ENCODE results near the gene FARP2. TPM values are rescaled to one million over a fixed set of nuclear protein-coding genes. Genes with fewer than 3 reads are reported as not detected.

Gene FARP2
- total and polyA plus RNA-seq, 2 experiments from 2014 or later, result 16.0 to 22.6 TPM

DNA sequence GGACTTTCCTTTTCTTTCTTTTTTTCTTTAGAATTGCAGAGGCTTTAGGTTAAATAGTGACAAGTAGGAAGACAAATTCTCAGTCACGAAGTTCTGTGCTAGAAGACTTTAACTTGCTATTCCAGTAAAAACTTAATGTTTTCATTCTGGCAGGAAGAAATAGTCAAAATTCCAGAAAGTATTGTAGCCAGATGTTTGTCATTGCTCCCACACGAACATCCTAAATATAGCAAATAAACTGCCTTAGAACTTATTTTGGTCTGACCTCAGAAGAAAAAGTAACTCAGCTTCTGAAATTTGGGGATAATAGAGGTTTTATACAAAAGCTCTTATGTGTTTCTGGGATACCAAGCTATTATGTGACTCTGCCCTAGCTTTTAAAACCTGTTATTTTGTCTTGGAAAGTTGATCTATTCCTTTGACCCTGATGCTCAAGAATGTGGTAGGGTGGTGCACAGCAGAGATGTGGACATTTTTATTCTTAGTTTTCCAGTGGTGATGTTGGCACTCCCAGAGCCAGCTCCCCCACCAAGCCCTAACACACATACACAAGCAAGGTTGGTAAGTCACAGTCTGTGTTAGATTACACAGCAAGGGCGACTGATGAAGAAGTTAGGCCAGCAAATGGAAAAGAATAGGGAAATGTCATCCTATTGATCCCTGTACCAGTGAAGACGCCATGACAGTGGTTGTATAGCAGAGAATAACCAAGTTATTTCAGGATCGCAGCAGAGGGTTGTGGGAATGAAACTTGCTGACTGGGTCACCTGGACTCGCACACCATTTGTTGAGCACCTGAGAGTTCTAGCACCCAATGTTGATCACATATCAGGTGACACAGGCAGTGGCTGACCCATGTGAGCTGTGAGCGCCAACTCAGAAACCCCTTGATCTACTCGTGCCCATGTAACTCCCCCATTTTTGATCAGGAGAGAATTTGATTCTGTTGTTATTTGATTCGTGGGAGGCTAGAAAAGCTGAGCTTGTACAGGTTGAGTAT, 23.7 kb downstream of the FARP2 start:
- Histone ChIP-seq H3K4me1 (ENCODE audit: insufficient read depth) (no peaks in the 10 kb centered on the region), H3K27ac (ENCODE audit: low read depth) (no peak overlapping the region)
- H3K27me3 Mint-ChIP-seq (ENCODE audit: insufficient read depth, low read depth, poor library complexity), result peaks cover 5% of the 10 kb centered on the region

DNA sequence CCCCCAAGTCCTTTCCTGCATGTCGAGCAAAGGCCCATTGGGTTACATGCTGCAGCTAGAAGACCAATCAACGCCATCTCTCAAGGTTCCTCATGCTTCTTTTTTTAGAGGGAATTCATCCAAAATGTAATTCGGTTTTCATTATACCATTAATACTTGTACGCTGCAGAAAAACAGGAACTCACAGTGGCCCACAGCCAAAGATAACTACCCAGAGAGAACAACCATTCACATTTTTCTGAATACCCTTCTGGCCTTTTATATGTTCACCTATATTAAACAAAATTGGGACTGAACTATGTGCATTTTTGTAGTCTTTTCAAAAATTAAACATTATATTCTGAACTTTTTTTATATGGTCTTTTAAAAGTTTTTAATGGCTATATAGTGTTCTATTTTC, 25.8 kb downstream of the FARP2 start:
- Histone ChIP-seq H3K27ac (ENCODE audit: low read depth) (no peak overlapping the region), H3K9me2 (ENCODE audit: insufficient read depth) (no peaks in the 10 kb centered on the region), H3F3A (replicated peaks; ENCODE audit: low read depth) (no peaks in the 10 kb centered on the region), H3K27me3 (ENCODE audit: insufficient read depth) (no peaks in the 10 kb centered on the region), H3K4me3 (no peak overlapping the region), H2AFZ (no peak overlapping the region), H3K36me3 (ENCODE audit: insufficient read depth) (no peaks in the 10 kb centered on the region), H4K20me1 (replicated peaks; ENCODE audit: insufficient read depth) (peaks cover 8% of the 10 kb centered on the region), H3K4me2 (no peak overlapping the region), H3K79me2 (replicated peaks; ENCODE audit: insufficient read depth) (peaks cover 12% of the 10 kb centered on the region), H3K4me1 (ENCODE audit: insufficient read depth) (no peaks in the 10 kb centered on the region)
- H3K27me3 Mint-ChIP-seq (ENCODE audit: insufficient read depth, low read depth, poor library complexity), result peaks cover 2% of the 10 kb centered on the region
- H3K9me3 Mint-ChIP-seq, result no peaks in the 10 kb centered on the region
- peaks cover 12% of the 10 kb centered on the region for H3K36me3 Mint-ChIP-seq (ENCODE audit: low read depth)
- ATAC-seq (no peak), DNase-seq (ENCODE audit: low spot score) (no peak)
- H3K4me3 Mint-ChIP-seq, result no peak overlapping the region
- H3K27ac Mint-ChIP-seq, result no peak overlapping the region
- H3K4me1 Mint-ChIP-seq, result no peaks in the 10 kb centered on the region; the same call in 2 of the 3 replicates
- TF ChIP-seq NANOG (IDR thresholded peaks at IDR 0.05; ENCODE audit: borderline replicate concordance), result no peak
- TF ChIP-seq CREB1 (CRISPR knock-in tag; IDR thresholded peaks at IDR 0.05; ENCODE audit: low read depth), result no peak
- TF ChIP-seq, protein P1, sequence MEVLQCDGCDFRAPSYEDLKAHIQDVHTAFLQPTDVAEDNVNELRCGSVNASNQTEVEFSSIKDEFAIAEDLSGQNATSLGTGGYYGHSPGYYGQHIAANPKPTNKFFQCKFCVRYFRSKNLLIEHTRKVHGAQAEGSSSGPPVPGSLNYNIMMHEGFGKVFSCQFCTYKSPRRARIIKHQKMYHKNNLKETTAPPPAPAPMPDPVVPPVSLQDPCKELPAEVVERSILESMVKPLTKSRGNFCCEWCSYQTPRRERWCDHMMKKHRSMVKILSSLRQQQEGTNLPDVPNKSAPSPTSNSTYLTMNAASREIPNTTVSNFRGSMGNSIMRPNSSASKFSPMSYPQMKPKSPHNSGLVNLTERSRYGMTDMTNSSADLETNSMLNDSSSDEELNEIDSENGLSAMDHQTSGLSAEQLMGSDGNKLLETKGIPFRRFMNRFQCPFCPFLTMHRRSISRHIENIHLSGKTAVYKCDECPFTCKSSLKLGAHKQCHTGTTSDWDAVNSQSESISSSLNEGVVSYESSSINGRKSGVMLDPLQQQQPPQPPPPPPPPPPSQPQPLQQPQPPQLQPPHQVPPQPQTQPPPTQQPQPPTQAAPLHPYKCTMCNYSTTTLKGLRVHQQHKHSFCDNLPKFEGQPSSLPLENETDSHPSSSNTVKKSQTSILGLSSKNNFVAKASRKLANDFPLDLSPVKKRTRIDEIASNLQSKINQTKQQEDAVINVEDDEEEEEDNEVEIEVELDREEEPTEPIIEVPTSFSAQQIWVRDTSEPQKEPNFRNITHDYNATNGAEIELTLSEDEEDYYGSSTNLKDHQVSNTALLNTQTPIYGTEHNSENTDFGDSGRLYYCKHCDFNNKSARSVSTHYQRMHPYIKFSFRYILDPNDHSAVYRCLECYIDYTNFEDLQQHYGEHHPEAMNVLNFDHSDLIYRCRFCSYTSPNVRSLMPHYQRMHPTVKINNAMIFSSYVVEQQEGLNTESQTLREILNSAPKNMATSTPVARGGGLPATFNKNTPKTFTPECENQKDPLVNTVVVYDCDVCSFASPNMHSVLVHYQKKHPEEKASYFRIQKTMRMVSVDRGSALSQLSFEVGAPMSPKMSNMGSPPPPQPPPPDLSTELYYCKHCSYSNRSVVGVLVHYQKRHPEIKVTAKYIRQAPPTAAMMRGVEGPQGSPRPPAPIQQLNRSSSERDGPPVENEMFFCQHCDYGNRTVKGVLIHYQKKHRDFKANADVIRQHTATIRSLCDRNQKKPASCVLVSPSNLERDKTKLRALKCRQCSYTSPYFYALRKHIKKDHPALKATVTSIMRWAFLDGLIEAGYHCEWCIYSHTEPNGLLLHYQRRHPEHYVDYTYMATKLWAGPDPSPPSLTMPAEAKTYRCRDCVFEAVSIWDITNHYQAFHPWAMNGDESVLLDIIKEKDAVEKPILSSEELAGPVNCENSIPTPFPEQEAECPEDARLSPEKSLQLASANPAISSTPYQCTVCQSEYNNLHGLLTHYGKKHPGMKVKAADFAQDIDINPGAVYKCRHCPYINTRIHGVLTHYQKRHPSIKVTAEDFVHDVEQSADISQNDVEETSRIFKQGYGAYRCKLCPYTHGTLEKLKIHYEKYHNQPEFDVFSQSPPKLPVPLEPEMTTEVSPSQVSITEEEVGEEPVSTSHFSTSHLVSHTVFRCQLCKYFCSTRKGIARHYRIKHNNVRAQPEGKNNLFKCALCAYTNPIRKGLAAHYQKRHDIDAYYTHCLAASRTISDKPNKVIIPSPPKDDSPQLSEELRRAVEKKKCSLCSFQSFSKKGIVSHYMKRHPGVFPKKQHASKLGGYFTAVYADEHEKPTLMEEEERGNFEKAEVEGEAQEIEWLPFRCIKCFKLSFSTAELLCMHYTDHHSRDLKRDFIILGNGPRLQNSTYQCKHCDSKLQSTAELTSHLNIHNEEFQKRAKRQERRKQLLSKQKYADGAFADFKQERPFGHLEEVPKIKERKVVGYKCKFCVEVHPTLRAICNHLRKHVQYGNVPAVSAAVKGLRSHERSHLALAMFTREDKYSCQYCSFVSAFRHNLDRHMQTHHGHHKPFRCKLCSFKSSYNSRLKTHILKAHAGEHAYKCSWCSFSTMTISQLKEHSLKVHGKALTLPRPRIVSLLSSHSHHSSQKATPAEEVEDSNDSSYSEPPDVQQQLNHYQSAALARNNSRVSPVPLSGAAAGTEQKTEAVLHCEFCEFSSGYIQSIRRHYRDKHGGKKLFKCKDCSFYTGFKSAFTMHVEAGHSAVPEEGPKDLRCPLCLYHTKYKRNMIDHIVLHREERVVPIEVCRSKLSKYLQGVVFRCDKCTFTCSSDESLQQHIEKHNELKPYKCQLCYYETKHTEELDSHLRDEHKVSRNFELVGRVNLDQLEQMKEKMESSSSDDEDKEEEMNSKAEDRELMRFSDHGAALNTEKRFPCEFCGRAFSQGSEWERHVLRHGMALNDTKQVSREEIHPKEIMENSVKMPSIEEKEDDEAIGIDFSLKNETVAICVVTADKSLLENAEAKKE (CRISPR knock-in tag; IDR thresholded peaks at IDR 0.05), result no peak
- TF ChIP-seq STAT1 (IDR thresholded peaks at IDR 0.05; ENCODE audit: unreplicated experiment), result no peak
- TF ChIP-seq, protein P2, sequence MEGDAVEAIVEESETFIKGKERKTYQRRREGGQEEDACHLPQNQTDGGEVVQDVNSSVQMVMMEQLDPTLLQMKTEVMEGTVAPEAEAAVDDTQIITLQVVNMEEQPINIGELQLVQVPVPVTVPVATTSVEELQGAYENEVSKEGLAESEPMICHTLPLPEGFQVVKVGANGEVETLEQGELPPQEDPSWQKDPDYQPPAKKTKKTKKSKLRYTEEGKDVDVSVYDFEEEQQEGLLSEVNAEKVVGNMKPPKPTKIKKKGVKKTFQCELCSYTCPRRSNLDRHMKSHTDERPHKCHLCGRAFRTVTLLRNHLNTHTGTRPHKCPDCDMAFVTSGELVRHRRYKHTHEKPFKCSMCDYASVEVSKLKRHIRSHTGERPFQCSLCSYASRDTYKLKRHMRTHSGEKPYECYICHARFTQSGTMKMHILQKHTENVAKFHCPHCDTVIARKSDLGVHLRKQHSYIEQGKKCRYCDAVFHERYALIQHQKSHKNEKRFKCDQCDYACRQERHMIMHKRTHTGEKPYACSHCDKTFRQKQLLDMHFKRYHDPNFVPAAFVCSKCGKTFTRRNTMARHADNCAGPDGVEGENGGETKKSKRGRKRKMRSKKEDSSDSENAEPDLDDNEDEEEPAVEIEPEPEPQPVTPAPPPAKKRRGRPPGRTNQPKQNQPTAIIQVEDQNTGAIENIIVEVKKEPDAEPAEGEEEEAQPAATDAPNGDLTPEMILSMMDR (conservative IDR thresholded peaks at IDR 0.05; ENCODE audit: low read depth in 2 of 2), result no peak
- no peak for TF ChIP-seq EZH2phosphoT487 (IDR thresholded peaks at IDR 0.05; ENCODE audit: unreplicated experiment)
- TF ChIP-seq, protein P3, sequence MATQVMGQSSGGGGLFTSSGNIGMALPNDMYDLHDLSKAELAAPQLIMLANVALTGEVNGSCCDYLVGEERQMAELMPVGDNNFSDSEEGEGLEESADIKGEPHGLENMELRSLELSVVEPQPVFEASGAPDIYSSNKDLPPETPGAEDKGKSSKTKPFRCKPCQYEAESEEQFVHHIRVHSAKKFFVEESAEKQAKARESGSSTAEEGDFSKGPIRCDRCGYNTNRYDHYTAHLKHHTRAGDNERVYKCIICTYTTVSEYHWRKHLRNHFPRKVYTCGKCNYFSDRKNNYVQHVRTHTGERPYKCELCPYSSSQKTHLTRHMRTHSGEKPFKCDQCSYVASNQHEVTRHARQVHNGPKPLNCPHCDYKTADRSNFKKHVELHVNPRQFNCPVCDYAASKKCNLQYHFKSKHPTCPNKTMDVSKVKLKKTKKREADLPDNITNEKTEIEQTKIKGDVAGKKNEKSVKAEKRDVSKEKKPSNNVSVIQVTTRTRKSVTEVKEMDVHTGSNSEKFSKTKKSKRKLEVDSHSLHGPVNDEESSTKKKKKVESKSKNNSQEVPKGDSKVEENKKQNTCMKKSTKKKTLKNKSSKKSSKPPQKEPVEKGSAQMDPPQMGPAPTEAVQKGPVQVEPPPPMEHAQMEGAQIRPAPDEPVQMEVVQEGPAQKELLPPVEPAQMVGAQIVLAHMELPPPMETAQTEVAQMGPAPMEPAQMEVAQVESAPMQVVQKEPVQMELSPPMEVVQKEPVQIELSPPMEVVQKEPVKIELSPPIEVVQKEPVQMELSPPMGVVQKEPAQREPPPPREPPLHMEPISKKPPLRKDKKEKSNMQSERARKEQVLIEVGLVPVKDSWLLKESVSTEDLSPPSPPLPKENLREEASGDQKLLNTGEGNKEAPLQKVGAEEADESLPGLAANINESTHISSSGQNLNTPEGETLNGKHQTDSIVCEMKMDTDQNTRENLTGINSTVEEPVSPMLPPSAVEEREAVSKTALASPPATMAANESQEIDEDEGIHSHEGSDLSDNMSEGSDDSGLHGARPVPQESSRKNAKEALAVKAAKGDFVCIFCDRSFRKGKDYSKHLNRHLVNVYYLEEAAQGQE (IDR thresholded peaks at IDR 0.05; ENCODE audit: unreplicated experiment), result no peak
- no peak for TF ChIP-seq POLR2AphosphoS5 (IDR thresholded peaks at IDR 0.05; ENCODE audit: low read depth)

More for the DNA sequence above, 23.7 kb downstream of the FARP2 start:
- H3K36me3 Mint-ChIP-seq (ENCODE audit: low read depth), result peaks cover 16% of the 10 kb centered on the region
- TF ChIP-seq CREB1 (CRISPR knock-in tag; IDR thresholded peaks at IDR 0.05; ENCODE audit: low read depth) (no peak), ZNF331 (CRISPR knock-in tag; IDR thresholded peaks at IDR 0.05; ENCODE audit: low read depth) (no peak), EZH2phosphoT487 (IDR thresholded peaks at IDR 0.05; ENCODE audit: unreplicated experiment) (no peak)
- Histone ChIP-seq H4K20me1 (replicated peaks; ENCODE audit: insufficient read depth) (peaks cover 20% of the 10 kb centered on the region), H3K4me2 (no peak overlapping the region), H3K27me3 (ENCODE audit: insufficient read depth) (no peaks in the 10 kb centered on the region), H3K79me2 (replicated peaks; ENCODE audit: insufficient read depth) (peaks cover 12% of the 10 kb centered on the region), H3F3A (replicated peaks; ENCODE audit: low read depth) (no peaks in the 10 kb centered on the region), H3K36me3 (ENCODE audit: insufficient read depth) (no peaks in the 10 kb centered on the region), H3K9me2 (ENCODE audit: insufficient read depth) (no peaks in the 10 kb centered on the region), H3K4me3 (no peak overlapping the region), H2AFZ (no peak overlapping the region)
- H3K27ac Mint-ChIP-seq, result no peak overlapping the region
- ATAC-seq (no peak), DNase-seq (ENCODE audit: low spot score) (no peak)
- H3K4me3 Mint-ChIP-seq, result no peak overlapping the region
- H3K4me1 Mint-ChIP-seq, result no peaks in the 10 kb centered on the region
- no peaks in the 10 kb centered on the region for H3K9me3 Mint-ChIP-seq

Data from GM23338 (cell line).